ENCODE data around the gene NDST4. TPM values are rescaled to one million over a fixed set of nuclear protein-coding genes. Genes with fewer than 3 reads are reported as not detected.

Gene NDST4
- polyA plus RNA-seq: not detected

GRCh38 chr4:115113506-115114106 is at the start of gene NDST4:
NDST4 (minus strand) TSS chr4:115113620; CDS start chr4:115077036, 36,584 bp downstream.
- H3K27ac ChIP-seq (ENCODE audit: low read depth, low read length): no peak within 1 kb of the TSS
- WGBS, 3 donors: 16 to 34% (median 33%) methylated on average over 10 of the region's 10 CpGs

- 40 to 48% (median 46%) methylated on average over 1 of the region's 1 CpG for WGBS, 3 donors
These were observed 45.7 kb upstream of the NDST4 start for GRCh38 chr4:115159141-115159540.

GRCh38 chr4:115158296-115158695 is 44.9 kb upstream of the NDST4 start:
- 77 to 86% (median 83%) methylated on average over 2 of the region's 2 CpGs for WGBS, 3 donors
- no peak overlapping the region for H3K27ac ChIP-seq (ENCODE audit: low read depth, low read length)

More at GRCh38 chr4:115159141-115159540, 45.7 kb upstream of the NDST4 start:
- H3K27ac ChIP-seq (ENCODE audit: low read depth, low read length): no peak overlapping the region

- no peak overlapping the region for H3K27ac ChIP-seq (ENCODE audit: low read depth, low read length)
These were observed 41.4 kb upstream of the NDST4 start for GRCh38 chr4:115154826-115155225.

- H3K27ac ChIP-seq (ENCODE audit: low read depth, low read length): no peak overlapping the region
These were observed 39.5 kb upstream of the NDST4 start for GRCh38 chr4:115152965-115153364.

- 78 to 91% (median 79%) methylated on average over 3 of the region's 3 CpGs for WGBS, 3 donors
- no peak overlapping the region for H3K27ac ChIP-seq (ENCODE audit: low read depth, low read length)
These were observed 38.7 kb upstream of the NDST4 start for GRCh38 chr4:115152081-115152480.

GRCh38 chr4:115149106-115149505 is 35.7 kb upstream of the NDST4 start:
- no peak overlapping the region for H3K27ac ChIP-seq (ENCODE audit: low read depth, low read length)
- WGBS, 3 donors: 61 to 76% (median 62%) methylated on average over 7 of the region's 7 CpGs

- H3K27ac ChIP-seq (ENCODE audit: low read depth, low read length): no peak overlapping the region
- 19 to 65% (median 60%) methylated on average over 3 of the region's 3 CpGs for WGBS, 3 donors
These were observed 32.2 kb upstream of the NDST4 start for GRCh38 chr4:115145393-115146160.

GRCh38 chr4:115128037-115128436 is 14.6 kb upstream of the NDST4 start:
- H3K27ac ChIP-seq (ENCODE audit: low read depth, low read length): no peak overlapping the region
- WGBS, 3 donors: 74 to 78% (median 75%) methylated on average over 2 of the region's 2 CpGs

- H3K27ac ChIP-seq (ENCODE audit: low read depth, low read length): no peak overlapping the region
- WGBS, 3 donors: 70 to 87% (median 72%) methylated on average over 2 of the region's 2 CpGs
These were observed 13.1 kb upstream of the NDST4 start for GRCh38 chr4:115126491-115126890.

GRCh38 chr4:115121351-115122043 is 8.1 kb upstream of the NDST4 start:
- no peak overlapping the region for H3K27ac ChIP-seq (ENCODE audit: low read depth, low read length)
- 42 to 60% (median 58%) methylated on average over 2 of the region's 2 CpGs for WGBS, 3 donors

- no peak overlapping the region for H3K27ac ChIP-seq (ENCODE audit: low read depth, low read length)
- WGBS, 3 donors: 81 to 86% (median 83%) methylated on average over 1 of the region's 1 CpG
These were observed 6.5 kb upstream of the NDST4 start for GRCh38 chr4:115119804-115120352.

- WGBS, 3 donors: 62 to 76% (median 73%) methylated on average over 3 of the region's 3 CpGs
- no peak overlapping the region for H3K27ac ChIP-seq (ENCODE audit: low read depth, low read length)
These were observed 4.2 kb upstream of the NDST4 start for GRCh38 chr4:115117651-115118050.

GRCh38 chr4:115110191-115111181 is 2.9 kb downstream of the NDST4 start:
- WGBS, 3 donors: 47 to 84% (median 82%) methylated on average over 4 of the region's 4 CpGs
- no peak overlapping the region for H3K27ac ChIP-seq (ENCODE audit: low read depth, low read length)

GRCh38 chr4:115108850-115109249 is 4.6 kb downstream of the NDST4 start:
- H3K27ac ChIP-seq (ENCODE audit: low read depth, low read length): no peak overlapping the region

- H3K27ac ChIP-seq (ENCODE audit: low read depth, low read length): no peak overlapping the region
These were observed 6.0 kb downstream of the NDST4 start for GRCh38 chr4:115107411-115107810.

- H3K27ac ChIP-seq (ENCODE audit: low read depth, low read length): no peak overlapping the region
- 65 to 70% (median 69%) methylated on average over 3 of the region's 3 CpGs for WGBS, 3 donors
These were observed 11.7 kb downstream of the NDST4 start for GRCh38 chr4:115101675-115102074.

GRCh38 chr4:115090483-115091075 is 22.8 kb downstream of the NDST4 start:
- WGBS, 3 donors: 5 to 14% (median 12%) methylated on average over 4 of the region's 4 CpGs
- H3K27ac ChIP-seq (ENCODE audit: low read depth, low read length): no peak overlapping the region
